Activated B cell treated with CpG ODN at 0.5 μM for 24 hours (primary cell): ENCODE measurements around the gene MFSD6L. TPM values are rescaled to one million over a fixed set of nuclear protein-coding genes. Genes with fewer than 3 reads are reported as not detected.

Experiments used
- ATAC-seq: fragments of 200-7000 bp; cut with Tn5 transposase; one replicate; pipeline ENCODE4 v1.10.0; 2021; ENCODE audit warnings: low read depth, mild to moderate bottlenecking, moderate library complexity
- CTCF ChIA-PET: fragments of 350-600 bp; sonication (Branson Sonifier 250); formaldehyde crosslinking; loops from one replicate; lab custom pipeline; 2021; ENCODE audit warnings: antibody characterized with exemption; lab: Charles Lee
- POLR2A ChIA-PET: fragments of 350-600 bp; sonication (Branson Sonifier 250); formaldehyde crosslinking; loops from one replicate; lab custom pipeline; 2021; ENCODE audit warnings: antibody characterized with exemption; lab: Charles Lee
- DNase-seq: peaks from one replicate; pipeline ENCODE4 v3.0.0; 2022
- H3K27ac Mint-ChIP-seq: one replicate; pipeline ENCODE4 v1.8.0; 2020; ENCODE audit warnings: mixed read lengths
- H3K27me3 Mint-ChIP-seq: one replicate; pipeline ENCODE4 v1.8.0; 2021; ENCODE audit warnings: mixed read lengths
- H3K36me3 Mint-ChIP-seq: one replicate; pipeline ENCODE4 v1.8.0; 2021; ENCODE audit warnings: low read depth, mixed read lengths
- H3K4me1 Mint-ChIP-seq: one replicate; pipeline ENCODE4 v1.8.0; 2021; ENCODE audit warnings: mixed read lengths
- H3K4me3 Mint-ChIP-seq: one replicate; pipeline ENCODE4 v1.8.0; 2020; ENCODE audit warnings: mild to moderate bottlenecking, mixed read lengths
- H3K9me3 Mint-ChIP-seq: one replicate; pipeline ENCODE4 v1.8.0; 2020; ENCODE audit warnings: mixed read lengths
- CTCF ChIP-seq: fragments of 200-600 bp; IDR thresholded peaks from one replicate; pipeline ENCODE4 v1.8.0; 2022; ENCODE audit warnings: antibody characterized with exemption, mild to moderate bottlenecking
- intact Hi-C: fragments of 100-400 bp; cut with micrococcal nuclease; formaldehyde crosslinking; loops from one replicate; pipeline ENCODE4 v1.15.1; 2024
- total RNA-seq: library from RNA; stranded (reverse); gene quantifications from 2 replicates; pipeline ENCODE4 v1.2.3, GENCODE V29; 2022

Gene MFSD6L
- total RNA-seq, 1 donor from 2014 or later: 0.20 TPM

GRCh38 chr17:8798176-8798845 is 854 bp downstream of the MFSD6L start:
- Mint-ChIP-seq H3K9me3 (no peaks in the 10 kb centered on the region), H3K27ac (no peak overlapping the region), H3K36me3 (no peaks in the 10 kb centered on the region), H3K4me1 (peaks cover 16% of the 10 kb centered on the region), H3K4me3 (no peak overlapping the region), H3K27me3 (no peaks in the 10 kb centered on the region)
- POLR2A ChIA-PET: no interaction called here
- no peak for ATAC-seq
- no peak for TF ChIP-seq CTCF
- no peak for DNase-seq
- CTCF ChIA-PET: interaction anchor here (1.4 to 2.3 kb wide), 6 partner anchors 52 to 494 kb away, joined by 3 to 24 read pairs (median 7); no protein-coding TSS in a partner anchor
- intact Hi-C loops: no loop called here

GRCh38 chr17:8797621-8798175 is 1.5 kb downstream of the MFSD6L start:
- H3K4me1 Mint-ChIP-seq: peaks cover 15% of the 10 kb centered on the region
- ATAC-seq (no peak), DNase-seq (no peak)
- no peaks in the 10 kb centered on the region for H3K27me3 Mint-ChIP-seq
- no peak overlapping the region for H3K27ac Mint-ChIP-seq
- TF ChIP-seq CTCF: no peak
- intact Hi-C loops: no loop called here
- ChIA-PET CTCF (interaction anchor here (1.4 to 2.3 kb wide), 4 partner anchors 98 to 495 kb away, joined by 3 to 24 read pairs (median 12); no protein-coding TSS in a partner anchor), POLR2A (no interaction called here)
- no peaks in the 10 kb centered on the region for H3K9me3 Mint-ChIP-seq
- H3K4me3 Mint-ChIP-seq: no peak overlapping the region
- no peaks in the 10 kb centered on the region for H3K36me3 Mint-ChIP-seq

GRCh38 chr17:8794636-8795035 is 4.5 kb downstream of the MFSD6L start:
- intact Hi-C loops: no loop called here
- DNase-seq: no peak
- no peak for ATAC-seq
- peaks cover 11% of the 10 kb centered on the region for H3K4me1 Mint-ChIP-seq
- no peaks in the 10 kb centered on the region for H3K9me3 Mint-ChIP-seq
- no peak overlapping the region for H3K4me3 Mint-ChIP-seq
- CTCF ChIA-PET: interaction anchor here (1.2 kb wide), 1 partner anchor 10 kb away, joined by 4 read pairs; no protein-coding TSS in a partner anchor
- no peak overlapping the region for H3K27ac Mint-ChIP-seq
- POLR2A ChIA-PET: no interaction called here
- peaks cover 5% of the 10 kb centered on the region for H3K27me3 Mint-ChIP-seq
- H3K36me3 Mint-ChIP-seq: no peaks in the 10 kb centered on the region
- TF ChIP-seq CTCF: no peak

GRCh38 chr17:8793649-8794048 is 5.5 kb downstream of the MFSD6L start:
- DNase-seq: no peak
- H3K27me3 Mint-ChIP-seq: peaks cover 10% of the 10 kb centered on the region
- intact Hi-C loops: no loop called here
- ChIA-PET POLR2A (no interaction called here), CTCF (interaction anchor here (1.2 kb wide), 1 partner anchor 9 kb away, joined by 4 read pairs; no protein-coding TSS in a partner anchor)
- H3K9me3 Mint-ChIP-seq: no peaks in the 10 kb centered on the region
- TF ChIP-seq CTCF: no peak
- H3K27ac Mint-ChIP-seq: no peak overlapping the region
- no peak overlapping the region for H3K4me3 Mint-ChIP-seq
- no peaks in the 10 kb centered on the region for H3K36me3 Mint-ChIP-seq
- H3K4me1 Mint-ChIP-seq: peaks cover 10% of the 10 kb centered on the region
- no peak for ATAC-seq

GRCh38 chr17:8792646-8793045 is 6.5 kb downstream of the MFSD6L start:
- TF ChIP-seq CTCF: no peak
- Mint-ChIP-seq H3K36me3 (no peaks in the 10 kb centered on the region), H3K4me3 (no peak overlapping the region), H3K4me1 (peaks cover 10% of the 10 kb centered on the region), H3K27ac (no peak overlapping the region), H3K9me3 (no peaks in the 10 kb centered on the region), H3K27me3 (peaks cover 10% of the 10 kb centered on the region)
- no peak for DNase-seq
- intact Hi-C loops: no loop called here
- ChIA-PET POLR2A (no interaction called here), CTCF (no interaction called here)
- no peak for ATAC-seq
